ENCODE data around the gene PNPT1. TPM values are rescaled to one million over a fixed set of nuclear protein-coding genes. Genes with fewer than 3 reads are reported as not detected.
A peak's percentile ranks its signal among the peaks of the same experiment; 100 is the strongest.

Gene PNPT1
- total and polyA plus RNA-seq, 2 of the 13 experiments (the other 11 are each of a cell fraction or from before 2014, with no cell fraction given): 23.4 to 61.0 TPM

- TF ChIP-seq IKZF1 (IDR thresholded peaks at IDR 0.05) (no peak), ZNF138 (CRISPR knock-in tag; IDR thresholded peaks at IDR 0.05; ENCODE audit: low read depth) (no peak), STAG1 (CRISPR knock-in tag; IDR thresholded peaks at IDR 0.05) (peak; percentile 46), CENPX (CRISPR knock-in tag; IDR thresholded peaks at IDR 0.05) (0 out of 2 replicates have a peak, but pooled peaks have one; percentile 40), HHEX (CRISPR knock-in tag; IDR thresholded peaks at IDR 0.05) (no peak), MTA3 (CRISPR knock-in tag; IDR thresholded peaks at IDR 0.05) (no peak), ZNF468 (CRISPR knock-in tag; IDR thresholded peaks at IDR 0.05) (no peak), ZNF558 (CRISPR knock-in tag; IDR thresholded peaks at IDR 0.05; ENCODE audit: borderline replicate concordance) (0 out of 2 replicates have a peak, but pooled peaks have one; percentile 46), RXRA (CRISPR knock-in tag; IDR thresholded peaks at IDR 0.05) (no peak), ELF3 (CRISPR knock-in tag; IDR thresholded peaks at IDR 0.05) (no peak), ZNF230 (CRISPR knock-in tag; IDR thresholded peaks at IDR 0.05) (no peak), CBFB (CRISPR knock-in tag; IDR thresholded peaks at IDR 0.05) (no peak), SAP130 (CRISPR knock-in tag; IDR thresholded peaks at IDR 0.05; ENCODE audit: low read depth) (peak; percentile 58), ZNF550 (CRISPR knock-in tag; IDR thresholded peaks at IDR 0.05; ENCODE audit: borderline replicate concordance) (no peak), GPN1 (CRISPR knock-in tag; IDR thresholded peaks at IDR 0.05; ENCODE audit: borderline replicate concordance) (no peak), ZNF841 (CRISPR knock-in tag; IDR thresholded peaks at IDR 0.05; ENCODE audit: borderline replicate concordance) (no peak), ZNF792 (CRISPR knock-in tag; IDR thresholded peaks at IDR 0.05) (no peak), FOXA1 (IDR thresholded peaks at IDR 0.05) (no peak), FOXA1 (CRISPR knock-in tag; IDR thresholded peaks at IDR 0.05) (peak; percentile 40; the same call in 1 of the 2 replicates), PCBP1 (IDR thresholded peaks at IDR 0.05; ENCODE audit: borderline replicate concordance, low read depth, low read length) (no peak), ZNF572 (CRISPR knock-in tag; IDR thresholded peaks at IDR 0.05) (no peak)
- TF ChIP-seq, protein P1, sequence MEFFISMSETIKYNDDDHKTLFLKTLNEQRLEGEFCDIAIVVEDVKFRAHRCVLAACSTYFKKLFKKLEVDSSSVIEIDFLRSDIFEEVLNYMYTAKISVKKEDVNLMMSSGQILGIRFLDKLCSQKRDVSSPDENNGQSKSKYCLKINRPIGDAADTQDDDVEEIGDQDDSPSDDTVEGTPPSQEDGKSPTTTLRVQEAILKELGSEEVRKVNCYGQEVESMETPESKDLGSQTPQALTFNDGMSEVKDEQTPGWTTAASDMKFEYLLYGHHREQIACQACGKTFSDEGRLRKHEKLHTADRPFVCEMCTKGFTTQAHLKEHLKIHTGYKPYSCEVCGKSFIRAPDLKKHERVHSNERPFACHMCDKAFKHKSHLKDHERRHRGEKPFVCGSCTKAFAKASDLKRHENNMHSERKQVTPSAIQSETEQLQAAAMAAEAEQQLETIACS (CRISPR knock-in tag; IDR thresholded peaks at IDR 0.05): no peak
- TF ChIP-seq, protein P2, sequence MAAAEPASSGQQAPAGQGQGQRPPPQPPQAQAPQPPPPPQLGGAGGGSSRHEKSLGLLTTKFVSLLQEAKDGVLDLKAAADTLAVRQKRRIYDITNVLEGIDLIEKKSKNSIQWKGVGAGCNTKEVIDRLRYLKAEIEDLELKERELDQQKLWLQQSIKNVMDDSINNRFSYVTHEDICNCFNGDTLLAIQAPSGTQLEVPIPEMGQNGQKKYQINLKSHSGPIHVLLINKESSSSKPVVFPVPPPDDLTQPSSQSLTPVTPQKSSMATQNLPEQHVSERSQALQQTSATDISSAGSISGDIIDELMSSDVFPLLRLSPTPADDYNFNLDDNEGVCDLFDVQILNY (CRISPR knock-in tag; conservative IDR thresholded peaks at IDR 0.05): no peak
- TF ChIP-seq, protein P3, sequence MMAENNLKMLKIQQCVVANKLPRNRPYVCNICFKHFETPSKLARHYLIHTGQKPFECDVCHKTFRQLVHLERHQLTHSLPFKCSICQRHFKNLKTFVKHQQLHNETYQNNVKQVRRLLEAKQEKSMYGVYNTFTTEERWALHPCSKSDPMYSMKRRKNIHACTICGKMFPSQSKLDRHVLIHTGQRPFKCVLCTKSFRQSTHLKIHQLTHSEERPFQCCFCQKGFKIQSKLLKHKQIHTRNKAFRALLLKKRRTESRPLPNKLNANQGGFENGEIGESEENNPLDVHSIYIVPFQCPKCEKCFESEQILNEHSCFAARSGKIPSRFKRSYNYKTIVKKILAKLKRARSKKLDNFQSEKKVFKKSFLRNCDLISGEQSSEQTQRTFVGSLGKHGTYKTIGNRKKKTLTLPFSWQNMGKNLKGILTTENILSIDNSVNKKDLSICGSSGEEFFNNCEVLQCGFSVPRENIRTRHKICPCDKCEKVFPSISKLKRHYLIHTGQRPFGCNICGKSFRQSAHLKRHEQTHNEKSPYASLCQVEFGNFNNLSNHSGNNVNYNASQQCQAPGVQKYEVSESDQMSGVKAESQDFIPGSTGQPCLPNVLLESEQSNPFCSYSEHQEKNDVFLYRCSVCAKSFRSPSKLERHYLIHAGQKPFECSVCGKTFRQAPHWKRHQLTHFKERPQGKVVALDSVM (CRISPR knock-in tag; IDR thresholded peaks at IDR 0.05): no peak
- TF ChIP-seq, protein P4, sequence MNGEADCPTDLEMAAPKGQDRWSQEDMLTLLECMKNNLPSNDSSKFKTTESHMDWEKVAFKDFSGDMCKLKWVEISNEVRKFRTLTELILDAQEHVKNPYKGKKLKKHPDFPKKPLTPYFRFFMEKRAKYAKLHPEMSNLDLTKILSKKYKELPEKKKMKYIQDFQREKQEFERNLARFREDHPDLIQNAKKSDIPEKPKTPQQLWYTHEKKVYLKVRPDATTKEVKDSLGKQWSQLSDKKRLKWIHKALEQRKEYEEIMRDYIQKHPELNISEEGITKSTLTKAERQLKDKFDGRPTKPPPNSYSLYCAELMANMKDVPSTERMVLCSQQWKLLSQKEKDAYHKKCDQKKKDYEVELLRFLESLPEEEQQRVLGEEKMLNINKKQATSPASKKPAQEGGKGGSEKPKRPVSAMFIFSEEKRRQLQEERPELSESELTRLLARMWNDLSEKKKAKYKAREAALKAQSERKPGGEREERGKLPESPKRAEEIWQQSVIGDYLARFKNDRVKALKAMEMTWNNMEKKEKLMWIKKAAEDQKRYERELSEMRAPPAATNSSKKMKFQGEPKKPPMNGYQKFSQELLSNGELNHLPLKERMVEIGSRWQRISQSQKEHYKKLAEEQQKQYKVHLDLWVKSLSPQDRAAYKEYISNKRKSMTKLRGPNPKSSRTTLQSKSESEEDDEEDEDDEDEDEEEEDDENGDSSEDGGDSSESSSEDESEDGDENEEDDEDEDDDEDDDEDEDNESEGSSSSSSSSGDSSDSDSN (CRISPR knock-in tag; IDR thresholded peaks at IDR 0.05): no peak
Observed at GRCh38 chr2:55620123-55620779, 73.4 kb downstream of the PNPT1 start (continued).
